HEK293 (cell line): ENCODE measurements around the gene ENGASE.
A peak's percentile ranks its signal among the peaks of the same experiment; 100 is the strongest.

ENCODE experiments used
- CTCF ChIA-PET: fragments of 350-600 bp; formaldehyde crosslinking; extraction: SDS; loops from one replicate; lab custom pipeline; 2021; ENCODE audit warnings: antibody characterized with exemption; lab: Yijun Ruan, JAX
- POLR2A ChIA-PET: fragments of 300-600 bp; formaldehyde crosslinking; extraction: SDS; loops from one replicate; lab custom pipeline; 2020; ENCODE audit warnings: antibody characterized with exemption, inconsistent platforms; lab: Yijun Ruan, JAX
- H3K27ac ChIP-seq: fragments of 200-500 bp; sonication (Bioruptor generic); 2 replicates; pipeline ENCODE4 v1.5.1; 2014; ENCODE audit warnings: low read depth, low read length, control low read depth, inconsistent platforms; ENCODE audit errors: extremely low read depth
- H3K36me3 ChIP-seq, 2 experiments: fragments of 200-500 bp in 1 of 2; sonication (Bioruptor generic) in 1 of 2; 1 replicate in 1 of 2; 2 replicates in 1 of 2; pipeline ENCODE4 v1.5.1; 2014 to 2017; ENCODE audit warnings: inconsistent platforms in 2 of 2, low read length in 2 of 2; ENCODE audit not compliant: control insufficient read depth in 2 of 2, insufficient read depth in 1 of 2
- H3K4me1 ChIP-seq: fragments of 200-500 bp; sonication (Bioruptor generic); 2 replicates; pipeline ENCODE4 v1.5.1; 2014; ENCODE audit warnings: mild to moderate bottlenecking, low read length, inconsistent platforms; ENCODE audit not compliant: control insufficient read depth, insufficient read depth
- H3K4me3 ChIP-seq: 2 replicates; pipeline ENCODE4 v1.5.1; 2011; ENCODE audit warnings: low read depth, mild to moderate bottlenecking, control low read depth, low read length, moderate library complexity
- H3K9me3 ChIP-seq: fragments of 200-500 bp; sonication (Bioruptor generic); 2 replicates; pipeline ENCODE4 v1.5.1; 2014; ENCODE audit warnings: low read depth, low read length, inconsistent platforms; ENCODE audit not compliant: control insufficient read depth, insufficient read depth
- GLI2 ChIP-seq: fragments of 450-650 bp; formaldehyde crosslinking; IDR thresholded peaks from 2 replicates; pipeline ENCODE4; 2017; ENCODE audit warnings: missing biosample characterization, missing genetic modification characterization, low read depth, borderline replicate concordance
- PATZ1 ChIP-seq: fragments of 450-650 bp; formaldehyde crosslinking; IDR thresholded peaks from 2 replicates; pipeline ENCODE4 v1.5.1; 2016; ENCODE audit warnings: missing biosample characterization, missing genetic modification characterization
- TCF7L2 ChIP-seq: IDR thresholded peaks from 2 replicates; pipeline ENCODE4 v1.6.1; 2011; ENCODE audit warnings: low read depth, mild to moderate bottlenecking, inconsistent platforms, low read length, moderate library complexity, borderline replicate concordance
- TRIM28 ChIP-seq: IDR thresholded peaks from 2 replicates; pipeline ENCODE4 v1.6.1; 2011; ENCODE audit warnings: low read length, control low read depth, borderline replicate concordance
- ZBTB44 ChIP-seq: fragments of 450-650 bp; IDR thresholded peaks from 2 replicates; pipeline ENCODE4 v1.5.1; 2018; ENCODE audit warnings: missing biosample characterization, mild to moderate bottlenecking, missing genetic modification characterization
- ZBTB8A ChIP-seq: fragments of 450-650 bp; formaldehyde crosslinking; IDR thresholded peaks from 2 replicates; pipeline ENCODE4 v1.5.1; 2016; ENCODE audit warnings: missing biosample characterization, missing genetic modification characterization
- ZNF138 ChIP-seq: fragments of 450-650 bp; formaldehyde crosslinking; IDR thresholded peaks from 2 replicates; pipeline ENCODE4 v1.5.1; 2016; ENCODE audit warnings: missing biosample characterization, missing genetic modification characterization, borderline replicate concordance
- ZNF18 ChIP-seq: fragments of 450-650 bp; formaldehyde crosslinking; IDR thresholded peaks from 2 replicates; pipeline ENCODE4 v1.5.1; 2016; ENCODE audit warnings: missing biosample characterization, missing genetic modification characterization
- ZNF2 ChIP-seq: fragments of 450-650 bp; formaldehyde crosslinking; IDR thresholded peaks from 2 replicates; pipeline ENCODE4 v1.5.1; 2016; ENCODE audit warnings: missing biosample characterization, missing genetic modification characterization
- ZNF324 ChIP-seq: fragments of 450-650 bp; formaldehyde crosslinking; IDR thresholded peaks from 2 replicates; pipeline ENCODE4 v1.5.1; 2016; ENCODE audit warnings: missing biosample characterization, missing genetic modification characterization
- ZNF423 ChIP-seq: fragments of 450-650 bp; formaldehyde crosslinking; IDR thresholded peaks from 2 replicates; pipeline ENCODE4 v1.5.1; 2016; ENCODE audit warnings: missing biosample characterization, missing genetic modification characterization
- ZNF518A ChIP-seq: fragments of 450-650 bp; formaldehyde crosslinking; conservative IDR thresholded peaks from 2 replicates; pipeline ENCODE4 v1.5.1; 2016; ENCODE audit warnings: low read depth, missing biosample characterization, missing genetic modification characterization
- ZNF600 ChIP-seq: fragments of 450-650 bp; formaldehyde crosslinking; IDR thresholded peaks from 2 replicates; pipeline ENCODE4 v1.5.1; 2016; ENCODE audit warnings: missing biosample characterization, missing genetic modification characterization
- ZNF692 ChIP-seq: fragments of 450-650 bp; formaldehyde crosslinking; IDR thresholded peaks from 2 replicates; pipeline ENCODE4 v1.5.1; 2016; ENCODE audit warnings: missing biosample characterization, missing genetic modification characterization
- ZNF701 ChIP-seq: fragments of 450-650 bp; formaldehyde crosslinking; IDR thresholded peaks from 2 replicates; pipeline ENCODE4 v1.5.1; 2016; ENCODE audit warnings: missing biosample characterization, missing genetic modification characterization
- ZSCAN16 ChIP-seq: fragments of 450-650 bp; formaldehyde crosslinking; IDR thresholded peaks from 2 replicates; pipeline ENCODE4 v1.5.1; 2016; ENCODE audit warnings: missing biosample characterization, missing genetic modification characterization
- ZSCAN30 ChIP-seq: fragments of 450-650 bp; IDR thresholded peaks from 2 replicates; pipeline ENCODE4 v1.5.1; 2018; ENCODE audit warnings: missing biosample characterization, mild to moderate bottlenecking, missing genetic modification characterization, moderate library complexity
- ZSCAN4 ChIP-seq: fragments of 450-650 bp; formaldehyde crosslinking; IDR thresholded peaks from 2 replicates; pipeline ENCODE4 v1.5.1; 2017; ENCODE audit warnings: missing biosample characterization, missing genetic modification characterization

Gene ENGASE

GRCh38 chr17:79090443-79091225 is 16.0 kb downstream of the ENGASE start (continued):
- no peak for TF ChIP-seq ZSCAN4 (tag by site-specific recombination)
- TF ChIP-seq ZSCAN30 (tag by site-specific recombination) = no peak
- no peak for TF ChIP-seq GLI2 (tag by site-specific recombination)
- no peak for TF ChIP-seq PATZ1 (tag by site-specific recombination)
- no peak for TF ChIP-seq ZNF2 (tag by site-specific recombination)
- TF ChIP-seq ZNF324 = no peak
- TF ChIP-seq ZNF518A = no peak
- no peak for TF ChIP-seq ZNF138 (tag by site-specific recombination)
- peak; percentile 19; the same call in 1 of the 2 replicates for TF ChIP-seq ZNF600 (tag by site-specific recombination)

GRCh38 chr17:79091226-79091670 is 16.6 kb downstream of the ENGASE start:
- TF ChIP-seq TRIM28 (no peak), TCF7L2 (no peak), ZBTB44 (no peak), ZNF600 (tag by site-specific recombination) (no peak), ZNF423 (tag by site-specific recombination) (no peak), ZSCAN16 (tag by site-specific recombination) (no peak), ZNF18 (tag by site-specific recombination) (no peak), ZNF692 (tag by site-specific recombination) (no peak), ZBTB8A (tag by site-specific recombination) (no peak), ZNF701 (no peak)
- CTCF ChIA-PET = interaction anchor here (0.6 to 15.1 kb wide), 3 partner anchors 9 to 302 kb away, joined by 3 to 346 read pairs (median 3); no protein-coding TSS in a partner anchor

More at GRCh38 chr17:79091226-79091670, 16.6 kb downstream of the ENGASE start:
- no peak overlapping the region for H3K27ac ChIP-seq
- no peaks in the 10 kb centered on the region for H3K4me1 ChIP-seq
- peaks cover 0 to 23% of the 10 kb centered on the region in 2 experiments; a peak in 1 of 3 replicates for H3K36me3 ChIP-seq
- H3K4me3 ChIP-seq = no peak overlapping the region
- no peaks in the 10 kb centered on the region for H3K9me3 ChIP-seq
- POLR2A ChIA-PET = no interaction called here
